NCI-H1092 (cell line): Measurements from ENCODE around the gene FAM180A.
"Not testable (repeated sequence)": the region's sequence is repeated elsewhere in the genome, so short reads cannot be mapped to it uniquely, and the experiment has no call there.

Source experiments
- DNase-seq: peaks from one replicate; lab custom pipeline; 2025; lab: John Stamatoyannopoulos, UW

The FAM180A gene

DNA sequence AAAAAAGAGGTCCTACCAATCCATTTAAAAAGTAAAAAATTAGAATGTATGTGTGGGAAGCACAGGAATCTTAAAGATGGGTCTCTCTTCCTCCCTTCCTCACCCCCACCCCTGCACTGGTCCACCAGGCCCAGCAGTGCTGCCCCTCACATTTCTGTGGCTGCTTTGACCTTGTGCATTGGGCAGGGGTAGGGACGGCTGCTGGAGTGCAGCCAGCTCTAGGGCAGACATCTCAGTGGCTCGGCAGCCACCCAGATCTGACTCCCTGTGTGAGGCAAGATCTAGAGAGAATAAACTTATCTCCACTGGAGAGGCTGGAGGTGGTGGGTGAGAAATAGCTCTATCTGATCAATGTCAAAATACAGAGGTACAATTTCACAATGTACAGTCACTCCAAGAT is 6.7 kb downstream of the FAM180A start:
- DNase-seq: no peak

DNA sequence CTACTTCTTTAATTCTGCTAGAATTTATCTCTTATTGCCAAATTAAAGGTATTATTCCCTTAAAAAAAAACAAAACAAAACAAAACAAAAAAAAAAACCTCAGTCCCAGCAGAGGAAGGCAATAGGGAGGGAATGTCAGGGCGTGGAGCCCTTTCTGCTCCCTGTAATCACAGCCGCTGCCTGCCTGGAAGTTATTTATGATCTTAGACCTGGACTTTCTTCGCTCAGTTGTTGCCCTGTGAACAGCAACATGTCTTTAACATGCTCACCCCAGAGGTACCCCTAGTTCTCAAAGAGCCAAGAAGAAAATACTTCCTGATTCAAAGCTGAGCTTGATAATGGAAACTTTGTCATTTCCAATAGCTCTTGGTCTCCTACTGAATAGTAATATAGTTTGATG is 7.7 kb downstream of the FAM180A start:
- no peak for DNase-seq

DNA sequence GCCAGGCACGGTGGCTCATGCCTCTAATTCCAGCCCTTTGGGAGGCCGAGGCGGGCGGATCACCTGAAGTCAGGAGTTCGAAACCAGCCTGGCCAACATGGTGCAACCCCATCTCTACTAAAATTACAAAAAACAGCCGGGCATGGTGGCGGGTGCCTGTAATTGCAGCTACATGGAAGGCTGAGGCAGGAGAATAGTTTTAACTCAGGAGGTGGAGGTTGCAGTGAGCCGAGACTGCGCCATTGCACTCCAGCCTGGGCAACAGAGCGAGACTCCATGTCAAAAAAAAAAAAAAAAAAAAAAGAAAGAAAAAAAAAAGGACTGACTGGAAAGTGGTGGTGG is 11.3 kb downstream of the FAM180A start:
- not testable (repeated sequence) for DNase-seq

DNA sequence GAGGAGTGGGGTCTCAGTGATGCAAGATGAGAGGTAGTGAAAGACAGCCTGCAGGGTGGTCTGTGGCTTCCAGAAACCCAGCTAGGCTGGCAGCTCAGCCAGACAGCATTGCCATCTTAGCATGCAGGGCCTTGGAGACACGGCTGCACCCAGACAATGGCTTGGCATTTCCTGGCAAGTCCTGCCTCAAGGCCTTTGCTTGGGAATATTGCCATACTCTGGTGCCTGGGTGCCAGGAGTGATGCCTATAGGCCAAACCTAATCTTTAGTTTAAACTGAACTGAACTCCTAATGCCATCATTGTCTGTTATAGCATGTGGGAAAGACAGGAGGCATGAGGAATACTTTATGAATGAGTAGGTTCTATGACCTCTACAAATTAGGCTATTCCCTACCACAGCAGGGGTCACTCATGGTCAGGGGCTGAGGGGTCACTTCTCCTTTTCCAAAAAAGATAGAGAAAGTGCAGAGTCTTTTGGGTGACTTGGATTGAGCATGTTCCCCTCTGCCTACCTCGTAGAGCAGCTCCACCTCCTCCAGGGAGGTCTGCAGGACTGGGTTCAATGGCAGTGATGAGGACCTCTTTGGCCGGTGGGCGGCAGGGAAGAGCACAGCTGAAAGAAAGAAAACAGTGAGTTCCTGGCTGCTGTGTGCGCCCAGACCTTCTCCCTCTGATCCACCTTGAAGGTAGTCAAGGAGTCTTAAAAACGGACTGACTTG is 11.9 kb downstream of the FAM180A start:
- no peak for DNase-seq

DNA sequence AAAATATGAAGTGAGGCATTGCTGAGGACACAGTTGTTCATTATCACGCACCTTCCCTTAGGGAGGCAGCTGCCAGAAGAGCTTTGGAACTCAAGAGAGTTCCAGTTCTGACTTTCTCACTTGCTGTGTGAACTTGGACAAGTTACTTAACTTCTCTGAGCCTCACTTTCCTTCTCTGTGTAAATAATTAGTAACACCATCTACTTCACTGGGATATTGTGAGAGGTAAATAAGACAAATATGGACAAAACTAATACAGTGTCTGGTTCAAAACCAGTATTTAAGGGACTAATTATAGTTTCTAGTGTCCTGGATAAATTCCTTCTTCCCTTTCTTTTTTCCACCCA is 14.3 kb downstream of the FAM180A start:
- no peak for DNase-seq

DNA sequence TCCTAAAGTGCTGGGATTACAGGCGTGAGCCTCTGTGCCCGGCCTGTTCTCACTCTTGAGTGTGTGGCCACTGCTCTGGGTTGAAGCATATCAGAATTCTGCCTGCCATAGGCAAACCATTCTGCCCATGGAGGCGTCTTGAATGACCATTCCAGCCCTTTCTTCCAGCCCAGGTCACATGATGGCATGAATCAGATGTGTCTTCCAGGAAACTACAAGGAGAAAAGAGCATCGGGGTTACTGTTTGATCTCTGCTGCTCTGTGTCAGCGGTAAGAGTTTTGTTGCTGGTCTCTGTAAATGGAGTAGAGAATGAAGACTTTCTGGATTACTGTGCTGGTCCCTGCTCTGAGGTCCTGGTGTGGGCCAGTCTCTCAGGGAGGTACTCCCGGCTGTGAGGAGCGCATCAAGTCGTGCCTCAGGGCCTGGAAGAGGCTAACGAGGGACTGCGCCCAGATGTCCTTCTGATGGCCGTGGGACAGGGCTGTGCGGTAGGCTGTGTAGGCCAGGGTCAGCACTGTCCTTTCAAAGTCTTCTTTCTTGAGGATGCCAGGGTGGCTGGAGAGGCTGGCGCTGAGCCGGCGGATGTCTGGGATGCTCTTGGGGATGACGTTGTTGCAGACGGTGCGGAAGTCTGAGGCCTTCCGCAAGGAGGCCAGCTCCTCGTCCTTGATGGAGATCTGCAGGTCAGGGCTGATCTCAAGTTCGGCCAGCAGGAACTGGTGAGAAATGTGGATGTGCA is 14.8 kb downstream of the FAM180A start:
- DNase-seq: no peak

DNA sequence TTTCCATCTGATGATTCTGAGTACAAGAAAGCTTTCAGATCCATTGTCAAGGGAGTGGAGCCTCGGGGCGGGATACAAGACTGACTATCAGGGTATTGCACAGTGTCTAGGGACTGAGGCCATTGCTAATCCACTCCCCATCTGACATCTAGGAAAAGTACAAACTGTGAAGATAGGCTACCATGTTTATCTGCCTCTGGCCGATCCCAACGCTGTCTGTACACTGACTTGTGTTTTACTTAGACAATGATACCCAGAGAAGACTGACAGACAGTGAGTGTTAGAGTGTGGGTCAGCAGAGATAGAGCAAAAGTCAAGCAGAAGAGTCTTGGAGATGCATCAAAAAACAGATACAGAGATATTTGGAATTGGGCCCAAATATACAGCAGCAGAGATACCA is 17.5 kb downstream of the FAM180A start:
- no peak for DNase-seq

DNA sequence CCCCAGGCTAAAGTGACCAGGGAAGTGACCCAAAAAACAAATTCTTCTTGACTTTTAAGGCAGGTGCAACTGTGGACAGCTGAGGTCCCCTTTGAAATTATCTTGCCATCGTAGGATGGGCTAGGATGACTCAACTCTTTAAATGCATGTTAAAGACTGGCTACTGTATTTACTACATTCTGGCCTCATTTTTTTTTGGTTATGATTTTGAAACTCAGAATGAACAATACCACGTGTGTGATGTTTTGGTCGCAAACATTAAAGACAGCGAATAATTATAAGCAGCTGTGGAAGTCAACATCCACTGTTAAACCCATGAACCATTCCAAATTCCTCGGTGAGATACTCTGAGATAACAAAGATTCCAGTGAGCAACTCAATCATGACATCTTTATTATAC is 19.4 kb downstream of the FAM180A start:
- DNase-seq: no peak

DNA sequence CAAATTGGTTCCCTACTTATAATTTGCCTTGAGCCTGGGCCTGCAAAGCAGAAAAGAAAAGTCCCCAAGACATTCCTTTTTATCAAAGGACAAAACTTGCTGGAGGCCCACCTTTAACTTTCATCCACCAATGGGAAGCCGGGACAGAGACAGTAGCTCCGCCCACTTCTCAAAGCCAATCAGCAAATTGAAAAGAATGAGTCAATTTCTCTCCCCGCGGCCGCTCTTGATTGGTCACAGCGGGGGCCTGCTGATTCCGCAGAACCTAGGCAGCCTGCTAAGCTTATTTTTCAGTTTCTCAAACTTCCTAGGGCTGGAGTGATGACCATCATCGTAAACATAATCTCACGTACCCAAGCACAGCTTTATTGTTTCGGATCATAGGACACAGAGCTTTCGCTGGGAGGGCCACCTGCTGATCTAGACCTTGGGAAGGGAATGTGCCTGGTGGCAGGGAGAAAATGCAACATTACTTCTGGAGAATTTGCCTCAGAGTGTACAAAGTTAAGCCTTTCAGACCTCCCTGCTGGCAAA is 20.4 kb downstream of the FAM180A start, which contains the start of gene SLC13A4:
SLC13A4 (minus strand) TSS at position 51 of the 534 bp plus-strand sequence. CDS start 690 bp downstream, outside the sequence.
- no peak for DNase-seq

DNA sequence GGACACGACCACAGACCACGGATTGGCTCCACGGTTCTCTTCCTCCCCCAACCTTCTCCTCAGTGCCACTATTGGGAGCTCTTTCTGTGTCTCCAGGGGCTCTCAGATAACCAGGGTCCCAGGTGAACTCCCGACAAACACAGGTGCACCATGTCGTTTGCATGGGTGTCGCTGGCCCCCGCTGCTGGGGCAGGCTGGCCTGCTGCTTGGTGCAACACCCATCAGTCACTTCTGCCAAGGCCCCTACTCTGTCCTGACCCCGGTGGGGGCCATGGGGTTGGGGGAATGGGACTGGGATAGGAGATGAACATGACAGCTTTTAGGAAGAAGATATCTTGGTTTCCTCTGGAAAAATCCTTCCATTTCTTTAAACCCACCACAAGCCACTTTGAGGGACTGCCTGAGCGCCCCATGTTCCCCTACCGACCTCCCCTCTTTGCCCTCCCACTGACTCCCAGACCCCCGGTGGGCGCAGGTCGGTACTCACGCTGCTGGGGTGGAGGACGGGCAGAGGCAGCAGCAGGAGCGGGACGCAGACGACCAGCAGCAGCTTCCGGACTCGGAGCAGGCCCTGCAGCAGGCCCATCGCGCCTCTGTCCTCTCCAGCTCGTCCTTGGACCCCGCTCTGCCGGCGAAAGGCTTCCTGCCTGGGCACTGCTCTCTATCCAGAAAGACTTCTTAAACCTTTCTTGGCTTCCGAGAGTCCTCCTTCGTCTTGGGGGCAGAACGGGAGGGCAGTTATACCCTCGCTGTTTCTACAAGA is 21.5 kb downstream of the FAM180A start:
- no peak for DNase-seq

DNA sequence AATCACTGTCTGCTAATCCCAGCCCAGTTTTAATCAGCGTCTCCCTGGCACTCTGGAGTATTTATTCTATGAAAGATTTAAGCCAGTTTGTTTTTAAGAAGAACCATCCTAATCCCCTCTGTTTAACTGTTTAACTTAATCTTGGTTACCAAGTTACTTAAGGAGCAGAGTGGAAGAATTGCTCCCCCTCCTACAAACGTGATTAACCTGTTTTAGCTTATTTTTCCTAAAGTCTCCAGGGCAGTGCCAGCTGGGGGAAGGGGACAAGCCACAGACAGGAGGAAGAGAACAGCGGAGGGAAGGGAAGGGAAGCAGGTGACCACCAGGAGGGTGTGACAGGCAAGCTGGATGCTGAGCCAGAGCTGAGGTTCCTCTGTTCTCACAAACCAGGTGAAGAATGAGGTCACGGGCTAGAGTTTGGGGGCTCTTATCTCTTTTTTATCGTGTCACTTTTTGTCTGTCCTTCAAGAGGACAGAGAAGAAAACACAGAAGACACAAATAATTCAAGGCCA is 22.3 kb downstream of the FAM180A start:
- no peak for DNase-seq

DNA sequence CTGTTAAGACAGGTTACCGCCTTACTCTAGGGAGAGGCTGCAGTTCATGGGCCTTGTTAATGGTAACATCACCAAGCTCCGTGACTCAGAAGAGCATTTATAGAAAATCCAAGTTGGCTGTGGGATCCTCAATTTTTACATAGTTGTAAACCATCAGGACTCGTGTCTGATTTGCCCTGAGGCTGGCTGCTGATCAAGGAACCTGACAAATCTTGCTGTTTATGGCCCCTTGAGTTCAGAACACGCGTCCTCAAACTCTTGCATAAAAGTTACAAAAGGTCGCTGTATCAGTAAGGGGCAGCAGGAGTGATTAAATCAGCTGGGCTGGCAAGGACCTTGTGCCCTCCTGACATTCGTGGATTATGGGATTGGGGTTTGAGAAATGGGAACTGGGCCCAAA is 25.2 kb downstream of the FAM180A start:
- no peak for DNase-seq

DNA sequence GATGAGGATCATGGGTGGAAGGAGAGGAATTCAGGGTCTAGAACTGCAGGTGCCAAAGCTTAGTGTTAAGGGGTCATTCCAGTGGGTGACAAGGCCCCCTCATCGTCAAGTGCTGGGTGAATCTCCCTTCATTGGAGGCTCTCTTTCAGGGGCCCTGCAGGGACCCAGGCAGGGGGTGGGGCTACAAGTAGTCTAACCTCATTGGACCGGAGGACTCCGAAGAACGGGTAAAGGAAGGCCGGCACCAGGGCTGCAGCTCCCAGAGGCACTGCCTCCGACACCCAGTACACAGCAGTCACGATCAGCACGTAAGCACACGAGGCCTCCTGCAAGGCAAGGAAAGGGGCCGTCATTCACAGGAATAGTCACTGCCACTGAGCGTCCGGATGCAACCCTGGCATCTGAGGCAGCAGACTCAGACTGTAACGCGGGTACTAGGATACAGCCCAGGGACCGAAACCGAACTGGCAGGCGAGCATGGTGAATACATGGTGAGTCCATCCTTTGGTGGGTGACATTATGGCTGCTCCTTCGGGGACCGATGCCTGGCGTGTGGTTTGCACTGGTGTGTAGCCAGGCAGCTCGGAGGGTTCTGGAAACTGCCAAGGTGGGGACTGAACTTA is 27.3 kb downstream of the FAM180A start:
- no peak for DNase-seq

DNA sequence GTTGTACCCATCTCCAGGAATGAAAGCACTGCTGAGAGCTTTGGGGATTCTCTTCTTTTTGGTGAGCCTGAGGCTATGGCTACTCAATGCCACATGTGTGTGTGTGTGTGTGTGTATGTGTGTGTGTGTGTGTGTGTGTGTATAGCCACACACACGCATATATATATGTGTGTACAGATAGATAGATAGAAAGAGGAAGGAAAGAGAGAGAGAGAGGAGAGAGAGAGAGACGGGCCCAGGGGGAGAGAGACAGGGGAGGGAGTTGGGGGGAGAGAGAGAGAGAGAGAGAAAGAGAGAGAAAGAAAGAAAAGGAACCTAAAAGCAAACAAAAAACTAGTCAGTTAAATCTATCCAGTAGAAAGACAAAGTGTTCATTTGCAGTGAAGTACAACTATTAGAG is 28.9 kb downstream of the FAM180A start:
- no peak for DNase-seq

DNA sequence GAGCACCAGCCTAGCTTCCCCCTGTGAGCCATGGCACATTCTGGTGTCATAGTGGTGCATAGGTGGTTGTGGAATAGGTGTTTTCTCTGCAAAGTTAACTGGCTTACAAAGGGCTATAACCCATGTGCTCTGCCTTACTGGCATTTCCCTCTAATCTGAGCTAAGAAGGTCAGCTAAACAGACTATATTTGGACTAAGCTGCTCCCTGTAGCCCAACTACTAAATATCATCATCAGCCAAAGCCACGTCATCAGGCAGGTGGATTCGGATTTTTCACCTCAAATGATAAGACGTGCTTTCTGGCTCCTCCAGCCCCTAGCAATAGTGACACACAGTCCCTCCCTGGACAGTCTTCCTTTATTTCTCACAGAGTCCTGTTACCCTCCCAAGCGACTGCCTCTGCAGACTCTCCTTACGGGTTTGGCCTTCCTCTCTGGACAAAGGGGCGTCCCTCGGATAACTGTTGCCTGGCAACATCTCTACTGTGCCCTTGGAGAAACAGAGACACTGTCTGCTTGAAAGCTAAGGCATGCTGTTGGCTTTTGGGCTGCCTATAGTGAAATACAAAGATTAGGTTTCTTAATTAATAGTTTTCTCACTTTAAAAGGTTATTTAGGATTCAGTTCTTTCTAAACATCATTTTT is 29.7 kb downstream of the FAM180A start:
- no peak for DNase-seq

DNA sequence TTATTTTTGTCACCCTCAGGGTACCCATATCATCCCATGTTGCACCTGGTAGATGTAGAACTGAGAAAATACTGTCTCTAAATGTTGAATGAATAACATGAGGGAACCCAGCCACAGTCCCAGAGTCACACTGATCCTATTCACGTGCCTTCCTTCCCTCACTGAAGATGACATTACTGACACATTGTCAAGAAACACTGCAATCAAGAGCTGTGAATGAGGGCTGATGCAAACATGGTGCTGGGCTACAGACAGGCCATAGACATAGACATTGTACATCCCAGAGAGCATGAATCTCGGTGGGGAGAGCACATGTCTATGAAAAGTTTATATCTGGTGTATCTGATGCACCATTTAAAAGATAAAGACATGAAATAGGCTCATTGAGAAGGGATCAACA is 30.4 kb downstream of the FAM180A start:
- no peak for DNase-seq

DNA sequence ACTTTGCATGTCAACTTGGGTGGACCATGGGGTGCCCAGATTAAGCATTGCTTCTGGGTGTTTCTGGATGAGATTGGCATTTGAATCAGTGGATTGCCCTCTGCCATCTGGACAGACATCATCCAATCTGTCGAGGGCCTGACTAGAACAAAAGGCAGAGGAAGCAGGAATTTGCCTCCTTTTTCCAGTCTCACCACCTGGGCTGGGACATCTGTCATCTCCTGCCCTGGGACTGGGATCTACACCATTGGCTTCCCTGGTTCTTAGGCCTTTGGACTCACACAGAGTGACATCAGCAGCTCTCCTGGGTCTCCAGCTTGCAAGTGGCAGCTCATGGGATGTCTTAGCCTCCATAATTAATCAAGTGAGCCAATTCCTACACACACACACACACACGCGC is 30.9 kb downstream of the FAM180A start:
- DNase-seq: no peak

DNA sequence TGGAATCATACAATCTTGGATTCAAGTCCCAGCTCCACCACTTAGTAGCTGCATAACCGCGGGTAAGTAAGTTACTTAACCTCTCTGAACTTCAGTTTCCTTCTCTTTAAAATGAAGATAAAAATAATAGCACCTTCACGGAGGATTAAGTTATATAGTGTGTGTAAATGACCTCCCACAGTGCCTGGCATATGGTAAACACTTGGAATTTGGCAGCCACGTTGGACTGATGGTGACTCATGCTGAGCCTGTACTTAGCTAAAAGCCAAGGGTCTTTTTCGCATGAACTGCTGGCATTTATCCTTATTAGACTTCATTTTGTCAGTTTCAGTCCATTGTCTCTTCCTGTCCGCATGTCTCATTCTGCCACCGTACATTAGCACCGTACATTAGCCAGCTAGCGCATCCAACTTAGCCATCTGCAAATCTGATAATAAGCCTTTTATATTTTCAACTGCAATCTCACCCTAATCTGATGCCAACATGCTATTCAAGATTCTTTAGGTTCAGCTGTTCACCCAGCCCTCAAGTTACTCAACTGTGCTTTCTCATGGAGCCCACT is 31.9 kb downstream of the FAM180A start:
- DNase-seq: peak; percentile 56

DNA sequence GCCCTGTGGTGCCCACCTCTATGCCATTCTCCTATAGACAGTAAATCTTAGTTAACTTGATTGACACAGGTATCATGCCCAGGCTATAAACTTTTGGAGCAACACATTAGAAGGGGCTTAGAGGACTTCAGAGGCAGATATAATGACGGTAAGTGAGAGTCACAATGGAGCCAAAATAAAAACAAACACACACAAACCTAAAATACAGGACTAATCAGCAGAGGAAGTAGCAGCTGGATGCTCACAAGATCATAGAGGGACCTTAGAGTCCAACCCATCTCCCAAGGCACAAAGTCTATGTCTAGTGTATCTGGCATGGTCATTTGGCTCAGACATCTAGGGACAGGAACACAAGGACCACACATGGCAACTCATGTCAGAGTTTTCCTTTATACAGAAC is 32.9 kb downstream of the FAM180A start:
- no peak for DNase-seq

DNA sequence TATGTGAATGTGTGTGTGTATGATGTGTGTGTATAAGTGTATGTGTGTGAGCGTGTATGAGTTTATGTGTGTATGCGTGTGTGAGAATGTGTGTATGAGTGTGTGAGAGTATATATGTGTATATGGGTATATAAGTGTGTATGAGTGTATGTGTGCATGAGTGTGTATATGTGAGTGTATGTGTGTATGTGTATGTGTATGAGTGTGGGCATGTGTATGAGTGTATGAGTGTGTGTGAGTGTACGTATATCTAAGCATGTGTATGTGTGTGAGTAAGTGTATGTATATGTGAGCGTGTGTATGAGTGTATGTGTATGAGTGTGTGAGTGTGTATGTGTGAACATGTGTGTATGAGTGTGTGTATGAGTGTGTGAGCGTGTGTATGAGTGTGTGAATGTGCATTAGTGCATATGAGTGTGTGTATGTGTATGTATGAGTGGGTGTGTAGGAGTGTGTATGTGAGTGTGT is 33.5 kb downstream of the FAM180A start:
- DNase-seq: no peak

DNA sequence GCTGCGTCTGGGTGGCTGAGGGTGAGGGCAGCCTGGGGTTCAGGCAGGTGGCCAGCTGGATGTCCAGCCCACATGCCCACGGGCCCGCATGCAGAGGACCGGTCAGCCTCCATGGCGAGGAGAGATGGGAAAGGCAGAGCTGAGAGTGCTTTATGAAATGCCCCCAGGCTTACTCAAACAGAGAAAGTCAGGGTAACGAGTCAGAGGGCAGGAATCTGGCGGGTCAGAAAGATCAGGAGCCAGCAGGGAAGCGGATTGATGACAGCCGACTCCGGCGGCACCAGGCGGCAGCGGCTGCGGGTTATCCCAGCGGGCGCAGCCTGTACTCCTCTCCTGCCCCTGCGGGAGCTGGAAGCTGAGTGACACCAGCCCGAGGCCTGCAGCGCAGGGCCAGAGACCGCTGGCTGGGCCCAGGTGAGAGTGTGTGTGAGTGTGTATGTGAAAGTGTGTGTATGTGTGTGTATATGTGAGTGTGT is 34.0 kb downstream of the FAM180A start:
- DNase-seq: no peak
